ENCODE data around the gene OR52B6. TPM values are rescaled to one million over a fixed set of nuclear protein-coding genes. Genes with fewer than 3 reads are reported as not detected.

Gene OR52B6
- total RNA-seq, 2 donors from 2014 or later: not detected

DNA sequence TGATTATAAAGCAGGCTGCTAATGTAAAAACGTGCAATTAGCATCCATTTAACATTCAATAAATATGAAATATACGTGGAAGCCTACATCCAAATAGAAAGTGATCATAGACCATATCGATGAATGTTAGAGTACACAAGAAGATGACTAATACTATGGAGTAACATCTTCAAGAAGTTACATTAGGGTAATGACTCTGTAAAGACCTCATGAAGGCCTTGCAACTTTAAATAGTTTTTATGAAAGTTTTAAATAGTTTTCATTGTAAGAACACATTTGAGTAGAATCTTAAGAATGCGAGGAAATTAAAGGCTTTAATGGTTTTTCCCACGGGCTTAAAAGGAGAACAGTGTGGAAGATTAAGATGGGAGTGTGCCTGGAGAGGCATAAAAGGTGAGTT, 45.5 kb downstream of the OR52B6 start:
- Mint-ChIP-seq H3K4me3 (peak overlapping the region; percentile 89 to 90), H3K9me3 (peaks cover 0 to 2% of the 10 kb centered on the region in 2 donors), H3K4me1 (ENCODE audit: low read depth) (peaks cover 42% of the 10 kb centered on the region), H3K36me3 (ENCODE audit: insufficient read depth in 2 of 2) (peaks cover 2 to 3% of the 10 kb centered on the region in 2 donors), H3K27ac (peak overlapping the region; percentile 90), H3K27me3 (ENCODE audit: low read depth) (no peaks in the 10 kb centered on the region)
- DNase-seq (no peak), ATAC-seq (replicated peaks in 1 of 2) (no peak)

DNA sequence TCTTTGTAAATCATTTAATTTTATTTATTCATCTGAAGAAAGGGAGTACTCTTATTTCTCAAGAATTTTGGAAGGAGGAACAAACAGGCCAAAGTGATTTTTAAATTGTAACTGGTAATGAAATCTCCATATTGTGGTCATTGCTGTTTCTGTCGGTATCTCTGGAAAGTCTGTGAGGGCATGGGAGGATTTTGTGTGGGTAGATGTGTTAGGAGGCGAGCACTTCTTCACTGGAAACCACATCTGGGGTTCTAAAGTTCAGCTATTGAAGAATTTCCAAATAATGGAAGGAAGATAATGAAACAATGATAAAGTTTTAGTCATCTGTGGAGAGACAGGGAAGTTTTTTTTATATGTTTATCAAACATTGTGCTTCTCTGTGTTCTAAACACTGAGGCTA, 50.7 kb downstream of the OR52B6 start:
- no peak for DNase-seq

More for the DNA sequence above, 50.7 kb downstream of the OR52B6 start:
- no peak overlapping the region for H3K27ac Mint-ChIP-seq
- H3K36me3 Mint-ChIP-seq (ENCODE audit: insufficient read depth in 2 of 2): peaks cover 6% of the 10 kb centered on the region in 2 donors
- peaks cover 0 to 2% of the 10 kb centered on the region in 2 donors for H3K9me3 Mint-ChIP-seq
- no peak overlapping the region for H3K4me3 Mint-ChIP-seq
- H3K27me3 Mint-ChIP-seq (ENCODE audit: low read depth): no peaks in the 10 kb centered on the region
- H3K4me1 Mint-ChIP-seq (ENCODE audit: low read depth): peaks cover 33% of the 10 kb centered on the region
- ATAC-seq (replicated peaks in 1 of 2): no peak

Other genes starting within 250 kb of the OR52B6 start
- gene OR51B5, start 237.4 kb upstream of the OR52B6 start, total RNA-seq: under 1 TPM in 1 of 2 donors, not detected in 1; 0.30 TPM
- not detected for gene OR51B6, start 229.4 kb upstream of the OR52B6 start, total RNA-seq
- not detected for gene OR51M1, start 197.1 kb upstream of the OR52B6 start, total RNA-seq
- not detected for gene OR51Q1, start 158.8 kb upstream of the OR52B6 start, total RNA-seq
- not detected for gene OR51I1, start 139.4 kb upstream of the OR52B6 start, total RNA-seq
- gene OR51I2, start 131.6 kb upstream of the OR52B6 start, total RNA-seq: not detected
- not detected for gene OR52D1, start 92.2 kb upstream of the OR52B6 start, total RNA-seq
- gene UBQLN3, start 70.9 kb upstream of the OR52B6 start, total RNA-seq: not detected
- gene UBQLNL, start 64.2 kb upstream of the OR52B6 start, total RNA-seq: under 1 TPM in 1 of 2 donors, not detected in 1; 0.30 TPM
- gene OR52H1, start 32.3 kb upstream of the OR52B6 start, total RNA-seq: not detected
- gene TRIM6, start 15.8 kb downstream of the OR52B6 start, total RNA-seq: 1 to 10 TPM in 1 of 2 donors, not detected in 1; 1.6 TPM
- gene TRIM34, start 44.1 kb downstream of the OR52B6 start, total RNA-seq: 10 to 100 TPM in 1 of 2 donors, 1 to 10 TPM in 1; 9.0 to 10.7 TPM
- gene TRIM5, start 104.2 kb downstream of the OR52B6 start, total RNA-seq: 10 to 100 TPM; 12.9 to 19.4 TPM
- gene TRIM22, start 108.9 kb downstream of the OR52B6 start, total RNA-seq: 100 to 1,000 TPM; 159 to 180 TPM
- under 1 TPM; 0.24 to 0.56 TPM for gene OR56B1, start 155.6 kb downstream of the OR52B6 start, total RNA-seq
- gene OR52N4, start 173.4 kb downstream of the OR52B6 start, total RNA-seq: 1 to 10 TPM; 1.4 to 2.4 TPM
- not detected for gene OR52N5, start 202.5 kb downstream of the OR52B6 start, total RNA-seq
- under 1 TPM in 1 of 2 donors, not detected in 1; 0.23 TPM for gene OR52N1, start 210.4 kb downstream of the OR52B6 start, total RNA-seq
- gene OR52N2, start 228.0 kb downstream of the OR52B6 start, total RNA-seq: not detected

All from activated T-cell treated with anti-CD3 and anti-CD28 coated beads, Interleukin-2, amount 50 U/mL, for 72 hours (primary cell).